22Rv1 (cell line): ENCODE results near the gene ANLN.

Experiments
- ZFX ChIP-seq: fragments of 450-650 bp; IDR thresholded peaks from 2 replicates; pipeline ENCODE4 v1.6.1; 2017; ENCODE audit warnings: antibody characterized with exemption, borderline replicate concordance
- TF ChIP-seq, protein P1 (sequence below): fragments of 450-650 bp; IDR thresholded peaks from 2 replicates; pipeline ENCODE4 v1.5.1; 2017; ENCODE audit warnings: mild to moderate bottlenecking

GRCh38 chr7:36462551-36463137, 73.0 kb downstream of the ANLN start:
- TF ChIP-seq, protein P1, sequence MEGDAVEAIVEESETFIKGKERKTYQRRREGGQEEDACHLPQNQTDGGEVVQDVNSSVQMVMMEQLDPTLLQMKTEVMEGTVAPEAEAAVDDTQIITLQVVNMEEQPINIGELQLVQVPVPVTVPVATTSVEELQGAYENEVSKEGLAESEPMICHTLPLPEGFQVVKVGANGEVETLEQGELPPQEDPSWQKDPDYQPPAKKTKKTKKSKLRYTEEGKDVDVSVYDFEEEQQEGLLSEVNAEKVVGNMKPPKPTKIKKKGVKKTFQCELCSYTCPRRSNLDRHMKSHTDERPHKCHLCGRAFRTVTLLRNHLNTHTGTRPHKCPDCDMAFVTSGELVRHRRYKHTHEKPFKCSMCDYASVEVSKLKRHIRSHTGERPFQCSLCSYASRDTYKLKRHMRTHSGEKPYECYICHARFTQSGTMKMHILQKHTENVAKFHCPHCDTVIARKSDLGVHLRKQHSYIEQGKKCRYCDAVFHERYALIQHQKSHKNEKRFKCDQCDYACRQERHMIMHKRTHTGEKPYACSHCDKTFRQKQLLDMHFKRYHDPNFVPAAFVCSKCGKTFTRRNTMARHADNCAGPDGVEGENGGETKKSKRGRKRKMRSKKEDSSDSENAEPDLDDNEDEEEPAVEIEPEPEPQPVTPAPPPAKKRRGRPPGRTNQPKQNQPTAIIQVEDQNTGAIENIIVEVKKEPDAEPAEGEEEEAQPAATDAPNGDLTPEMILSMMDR = no peak
- TF ChIP-seq ZFX = no peak
